Hindlimb muscle (tissue), 1 donor: ENCODE results near the gene SPIRE1. TPM values are rescaled to one million over a fixed set of nuclear protein-coding genes. Genes with fewer than 3 reads are reported as not detected.
"Not testable (repeated sequence)": the region's sequence is repeated elsewhere in the genome, so short reads cannot be mapped to it uniquely, and the experiment has no call there.

ENCODE experiments used
- DNase-seq: peaks from one replicate; pipeline ENCODE4 v3.0.0-alpha.2; 2013
- polyA plus RNA-seq: library from polyadenylated mRNA; unstranded; fragments of 120-200 nt; gene quantifications from one replicate; pipeline ENCODE4 v1.2.1, GENCODE V29; 2013; ENCODE audit not compliant: insufficient read length

The SPIRE1 gene
- polyA plus RNA-seq, 1 donor = 15.1 TPM

DNA sequence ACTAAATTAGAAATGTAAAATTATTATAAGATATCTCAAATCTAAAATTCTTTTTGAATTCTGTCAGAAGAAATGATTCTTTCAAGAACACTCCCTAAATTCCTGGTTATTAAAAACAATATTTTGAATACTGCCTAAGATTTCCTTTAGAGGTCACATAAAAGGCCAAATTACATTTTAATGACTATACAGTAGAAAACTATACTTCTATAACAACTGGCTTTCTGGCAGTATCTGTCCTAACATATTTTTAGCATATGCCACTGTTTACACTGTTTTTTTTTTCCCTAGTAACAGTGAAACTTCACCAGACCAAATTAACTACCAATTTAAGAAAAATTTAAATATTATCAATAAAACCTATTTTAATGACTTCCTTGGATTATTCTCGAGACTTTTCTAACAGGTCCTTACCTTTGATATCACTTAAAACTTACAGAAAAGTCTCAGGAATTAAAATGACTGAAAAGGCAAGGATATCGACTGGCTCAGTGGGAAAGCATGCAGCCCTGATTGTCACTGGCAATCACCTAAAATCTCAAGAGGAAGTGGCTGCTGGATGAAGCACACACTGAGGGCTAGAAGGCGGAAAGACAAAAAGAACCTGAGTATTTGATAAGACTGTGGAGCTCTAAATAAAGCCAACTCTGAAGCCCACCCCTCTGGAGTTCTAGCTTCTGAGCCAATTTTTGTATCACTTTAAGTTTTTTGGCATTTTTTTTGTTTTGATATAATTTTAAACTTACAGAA, 59.6 kb downstream of the SPIRE1 start:
- no peak for DNase-seq

DNA sequence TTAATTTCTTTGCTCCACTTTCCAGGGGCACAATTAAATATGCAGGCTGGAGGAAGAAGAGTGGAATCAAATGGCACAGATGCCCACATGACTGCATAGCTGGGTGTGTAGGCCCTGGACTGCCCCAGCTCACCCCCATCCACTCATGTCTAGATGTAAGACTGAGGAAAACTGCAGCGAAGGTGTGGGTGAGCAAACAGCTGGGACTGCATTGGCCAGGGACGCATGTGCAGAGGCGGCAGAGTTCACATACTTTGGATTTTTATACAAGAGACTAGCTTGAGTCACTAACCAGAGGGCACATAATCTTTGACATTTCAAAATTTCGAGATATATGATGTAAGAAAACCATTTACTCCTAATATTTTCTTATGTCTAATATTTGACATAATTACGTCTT, 60.1 kb downstream of the SPIRE1 start:
- DNase-seq = no peak

DNA sequence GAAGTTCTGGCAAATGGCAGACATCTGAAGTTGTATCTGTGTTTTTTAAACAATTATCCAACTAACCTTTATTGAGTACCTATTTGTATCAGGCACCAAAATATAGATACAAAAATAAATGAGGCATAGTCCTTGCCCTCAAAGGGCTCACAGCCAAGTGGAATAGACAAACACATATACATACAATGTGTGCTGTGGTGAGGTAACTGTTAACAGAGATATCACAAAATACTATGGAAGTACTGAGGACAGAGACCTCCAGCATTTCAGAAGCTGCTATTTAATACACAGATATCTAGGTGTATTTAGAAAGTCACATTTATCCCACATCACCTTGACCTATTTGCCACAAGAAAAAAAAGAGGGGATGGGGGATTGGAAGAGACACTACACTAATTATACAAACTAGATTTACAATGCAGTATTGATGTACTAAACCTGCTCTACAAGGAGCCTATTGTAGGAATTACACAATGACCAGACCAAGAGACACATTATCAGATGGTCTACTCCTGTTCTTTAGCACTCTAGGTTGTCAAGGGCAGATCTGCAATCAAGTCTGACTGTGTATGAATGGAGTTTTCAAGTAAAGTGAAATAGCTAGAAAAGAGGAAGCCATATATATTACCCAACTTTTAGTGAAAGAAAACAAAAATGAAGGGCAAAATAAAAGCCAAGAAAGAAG, 62.2 kb downstream of the SPIRE1 start:
- no peak for DNase-seq

DNA sequence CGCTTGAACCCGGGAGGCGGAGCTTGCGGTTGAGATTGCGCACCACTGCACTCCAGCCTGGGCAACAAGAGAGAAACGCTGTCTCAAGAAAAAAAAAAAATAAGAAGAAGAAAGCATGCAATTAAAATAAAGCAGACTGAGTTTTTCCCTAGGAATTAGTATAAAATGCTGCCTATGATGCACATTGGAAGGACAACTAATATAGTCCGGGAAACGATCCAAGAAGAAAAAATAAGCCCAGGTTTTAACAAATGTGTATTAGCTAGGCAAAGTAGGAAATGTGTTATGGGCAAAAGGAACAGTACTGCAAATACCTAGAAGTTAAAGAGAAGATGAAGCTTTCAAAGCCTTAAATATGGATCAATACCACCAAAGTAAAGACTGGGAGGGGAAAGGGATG, 64.0 kb downstream of the SPIRE1 start:
- peak; percentile 19 for DNase-seq

DNA sequence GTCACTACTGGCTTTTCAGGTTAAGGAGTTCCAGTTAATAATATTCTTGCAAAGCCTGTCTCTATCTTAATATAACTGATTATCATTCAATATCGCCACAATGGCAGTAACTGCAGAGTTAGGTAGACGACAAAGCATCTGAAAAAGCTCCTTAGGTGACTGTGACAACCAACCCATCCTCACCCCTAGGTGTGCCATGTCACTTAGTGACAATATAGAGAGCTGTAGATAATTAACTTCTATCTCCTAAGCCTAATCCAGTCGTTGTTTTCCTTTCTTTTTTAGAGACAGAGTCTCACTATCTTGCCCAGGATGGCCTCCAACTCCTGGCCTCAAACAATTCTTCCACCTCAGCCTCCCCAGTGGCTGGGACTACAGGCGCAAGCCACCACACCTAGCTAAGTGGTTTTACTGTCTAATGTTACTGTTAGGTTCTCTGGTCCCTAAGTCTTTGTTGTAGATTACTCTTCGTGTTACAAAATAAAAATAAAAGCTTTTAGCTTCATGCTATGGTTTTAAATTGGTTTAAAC, 65.2 kb downstream of the SPIRE1 start:
- no peak for DNase-seq

DNA sequence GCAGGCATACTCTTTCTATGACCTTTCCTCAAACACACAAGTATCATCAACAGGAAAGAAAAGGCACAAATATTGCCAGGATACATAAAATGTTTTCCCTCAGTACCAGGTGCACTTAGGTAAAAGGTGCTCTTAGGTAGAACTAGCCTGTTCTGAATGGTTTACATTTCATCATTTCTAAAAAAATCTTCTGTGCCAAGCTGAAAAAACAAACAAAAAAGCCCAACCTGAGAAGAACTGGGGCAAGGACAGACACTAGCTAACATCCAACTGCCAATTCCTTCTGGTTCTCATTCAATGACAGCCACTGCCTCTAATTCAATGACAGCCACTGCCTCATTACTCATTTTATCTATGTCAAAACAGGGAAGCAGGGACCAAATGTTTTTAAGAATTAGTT, 68.5 kb downstream of the SPIRE1 start:
- DNase-seq = no peak

DNA sequence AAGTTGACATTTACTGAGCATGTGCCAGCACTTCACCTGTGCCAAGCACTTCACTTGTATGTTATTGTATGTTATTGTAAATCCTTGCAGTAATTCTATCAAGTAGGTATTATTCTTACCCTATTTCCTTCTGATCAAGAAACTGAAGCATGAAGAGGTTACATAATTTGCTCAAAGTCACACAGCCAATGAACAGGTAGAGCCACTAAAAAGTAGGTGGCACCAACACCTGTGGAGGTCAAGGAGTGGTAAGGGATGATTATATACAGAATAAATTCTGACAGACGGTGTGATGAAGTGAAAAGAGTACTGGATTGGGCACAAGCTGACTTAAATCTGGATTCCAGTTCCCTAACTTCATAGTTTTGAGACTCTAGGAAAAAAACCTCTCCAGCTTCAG, 71.0 kb downstream of the SPIRE1 start:
- no peak for DNase-seq

DNA sequence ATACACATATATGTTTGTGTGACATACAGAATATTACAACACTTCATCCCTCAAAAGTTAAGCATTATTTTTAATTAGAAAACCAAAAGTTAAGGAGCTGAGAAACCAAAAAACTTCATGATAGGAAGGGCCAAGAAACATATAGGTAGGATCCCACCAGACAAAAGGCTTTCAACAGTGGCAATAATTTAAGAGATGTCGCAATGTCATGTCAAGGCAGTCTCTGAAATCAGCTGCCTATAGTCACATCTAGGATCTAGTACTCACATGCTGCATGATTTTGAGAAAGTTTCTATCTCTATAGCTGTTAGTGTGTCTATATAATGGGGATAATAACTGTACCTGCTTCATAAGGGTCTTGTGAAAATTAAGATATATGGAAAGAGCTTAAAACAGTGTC, 72.7 kb downstream of the SPIRE1 start:
- no peak for DNase-seq

DNA sequence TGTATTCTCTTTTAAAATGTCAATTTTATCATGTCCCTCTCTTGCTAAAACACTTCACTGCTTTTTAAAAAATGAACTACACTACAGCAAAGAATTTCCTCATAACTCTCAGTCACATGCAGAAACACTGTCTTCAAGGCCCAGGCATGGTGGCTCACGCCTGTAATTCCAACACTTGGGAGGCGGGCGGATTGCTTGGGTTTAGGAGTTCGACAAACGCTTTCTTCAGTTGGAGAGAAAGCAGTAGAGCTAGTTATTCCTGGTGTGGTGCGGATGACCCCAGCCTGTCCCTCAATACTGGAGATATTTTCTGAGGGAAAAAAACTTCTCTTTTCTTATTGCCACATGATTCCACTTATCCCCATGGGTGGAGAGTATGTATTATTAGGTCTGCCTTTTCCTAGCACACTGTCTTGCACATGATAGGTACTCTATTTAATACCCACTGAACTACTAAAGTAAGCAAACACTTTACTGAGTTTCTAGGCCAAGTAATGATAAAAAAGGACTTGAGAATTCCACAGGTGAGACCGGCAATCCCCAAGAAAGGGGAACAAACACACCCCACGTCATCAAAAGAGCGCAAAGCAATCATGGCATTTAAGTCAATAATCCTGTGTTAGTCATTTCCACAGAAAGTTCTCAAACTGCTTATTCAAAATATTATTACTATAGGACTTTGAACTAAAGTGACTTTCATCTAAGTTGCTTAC, 77.1 kb downstream of the SPIRE1 start:
- no peak for DNase-seq

DNA sequence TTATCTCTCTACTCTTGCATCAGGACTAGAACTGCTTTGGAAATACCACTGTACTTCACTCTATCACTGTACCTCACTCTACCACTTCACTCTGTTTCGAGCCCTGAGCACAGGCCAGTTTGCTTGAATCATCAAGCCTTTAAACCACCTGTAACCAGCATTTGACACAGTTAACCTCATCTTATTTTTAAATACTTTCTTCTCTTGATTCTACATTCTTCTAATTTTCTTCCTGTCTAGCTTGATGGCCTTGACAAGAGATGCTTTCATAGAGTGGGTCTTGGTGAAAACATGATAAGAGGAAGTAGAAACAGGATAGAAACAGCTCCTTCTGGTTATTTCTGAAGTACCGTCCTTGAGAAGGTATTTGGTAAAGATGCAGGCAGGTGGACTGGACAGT, 78.1 kb downstream of the SPIRE1 start:
- no peak for DNase-seq

DNA sequence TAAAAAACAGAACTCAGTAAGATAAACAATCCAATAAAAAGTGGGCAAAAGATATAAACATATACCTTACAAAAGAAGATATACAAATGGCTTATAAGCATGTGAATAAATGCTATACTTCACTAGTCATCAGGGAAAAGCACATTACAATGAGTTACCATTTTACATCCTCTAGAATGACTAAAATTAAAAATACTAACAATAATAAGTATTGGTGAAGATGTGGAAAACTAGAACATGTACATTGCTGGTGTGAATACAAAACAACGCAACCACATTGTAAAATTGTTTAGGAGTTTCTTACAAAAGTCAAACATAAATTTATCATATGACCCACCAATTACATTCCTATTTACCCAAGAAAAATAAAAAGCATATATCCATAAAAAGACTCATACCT, 80.1 kb downstream of the SPIRE1 start:
- DNase-seq = no peak

DNA sequence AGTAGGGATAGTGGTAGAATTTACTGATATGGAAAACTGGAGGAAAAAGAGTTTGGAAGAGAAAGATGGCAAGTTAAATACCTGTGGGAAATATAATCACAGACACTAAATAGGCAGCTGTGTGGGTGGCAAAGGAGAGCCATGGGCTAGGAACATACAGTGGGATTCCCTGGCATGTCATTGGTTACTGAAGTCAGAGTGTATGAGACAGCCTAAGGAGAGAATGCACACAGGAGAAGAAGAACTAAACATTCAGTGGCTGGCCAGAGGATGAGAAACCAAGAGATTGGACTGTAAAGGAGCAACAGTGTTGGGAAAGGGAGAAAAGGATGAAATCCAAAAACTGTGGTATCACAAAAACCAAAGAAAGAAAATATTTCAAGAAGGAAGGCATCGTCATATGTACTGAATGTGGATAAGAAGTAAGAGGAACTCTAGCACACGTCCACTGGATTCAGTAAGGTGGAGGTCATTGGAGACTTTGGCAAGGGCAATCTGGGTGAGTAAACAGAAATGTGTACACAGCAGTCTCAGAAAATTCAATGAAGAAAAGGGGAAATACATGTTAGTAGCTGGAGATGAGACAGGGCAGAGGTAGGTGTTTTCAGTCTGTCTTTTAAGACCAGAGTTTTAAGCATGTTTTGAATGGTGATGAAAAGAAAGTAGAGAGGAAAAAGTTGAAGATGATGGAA, 83.3 kb downstream of the SPIRE1 start:
- DNase-seq = no peak

DNA sequence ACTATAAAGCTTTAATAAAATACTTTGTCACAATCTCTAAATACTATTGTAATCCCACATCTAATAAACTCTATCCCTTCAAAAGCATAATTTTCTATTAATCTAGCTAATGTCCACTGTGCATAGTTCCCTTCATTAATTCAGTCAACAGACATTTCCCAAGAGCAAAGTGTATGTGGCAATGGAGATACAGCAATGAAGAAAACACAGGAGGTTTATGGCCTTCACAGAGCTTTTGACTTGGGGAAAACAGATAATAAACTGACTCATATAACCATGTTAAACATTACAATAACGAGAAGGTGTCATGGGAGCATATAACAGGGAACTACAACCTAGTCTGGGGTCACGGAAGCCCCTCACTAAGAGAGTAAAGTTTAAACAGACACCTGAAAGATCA, 86.3 kb downstream of the SPIRE1 start:
- DNase-seq = no peak

DNA sequence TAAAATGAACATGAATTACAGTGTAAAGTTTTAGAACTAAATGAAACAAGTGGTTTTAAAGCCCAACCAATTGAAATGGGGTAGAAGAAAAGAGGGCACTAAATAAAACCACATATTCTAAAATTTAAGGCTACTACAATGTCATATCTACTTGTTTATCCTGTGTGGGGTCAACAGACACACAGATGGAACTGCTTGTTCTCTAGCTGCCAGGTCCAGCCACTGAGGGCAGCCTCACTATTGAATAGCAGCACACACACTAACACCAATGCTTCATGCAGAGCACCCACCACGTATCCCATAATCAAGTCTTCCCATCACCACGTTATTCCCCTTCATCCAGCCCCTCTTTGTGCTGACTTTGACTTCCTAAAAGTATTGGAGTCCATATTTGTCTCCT, 88.1 kb downstream of the SPIRE1 start:
- DNase-seq = no peak

DNA sequence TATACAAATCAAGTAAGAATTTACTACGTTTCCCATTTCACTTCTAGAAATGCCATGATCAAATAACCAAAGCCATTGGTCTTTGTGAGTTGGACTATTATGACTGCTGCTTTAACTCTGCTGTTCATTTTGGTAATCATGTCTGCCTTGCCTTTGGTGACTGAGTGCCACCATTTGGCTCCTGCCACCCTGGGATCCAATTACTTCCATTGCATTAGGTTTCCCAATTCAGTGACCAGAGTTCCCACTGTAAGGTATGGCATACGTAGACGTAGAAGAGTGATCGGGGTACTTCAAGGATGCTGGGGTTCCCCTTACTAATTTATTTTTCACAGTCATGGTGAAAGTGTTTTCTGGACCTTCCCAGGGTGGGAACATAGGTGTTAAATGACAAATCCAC, 90.1 kb downstream of the SPIRE1 start:
- DNase-seq = no peak

DNA sequence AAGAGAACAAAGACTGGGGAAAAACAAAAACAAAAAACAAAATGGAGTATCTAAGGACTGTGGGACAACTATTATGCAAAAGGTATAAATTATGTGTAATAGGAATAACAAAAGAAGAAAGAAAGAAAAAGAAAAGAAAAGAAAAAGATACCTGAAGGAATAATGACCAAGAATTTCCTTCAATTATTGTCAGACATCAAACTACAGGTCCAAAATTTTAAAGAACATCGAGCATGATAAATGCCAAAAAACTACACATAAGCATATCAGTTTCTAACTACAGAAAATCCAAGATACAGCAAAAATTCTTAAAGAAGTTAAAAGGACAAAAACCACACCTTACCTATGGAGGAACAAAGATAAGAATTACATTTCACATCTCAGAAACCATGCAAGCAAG, 93.0 kb downstream of the SPIRE1 start:
- no peak for DNase-seq

DNA sequence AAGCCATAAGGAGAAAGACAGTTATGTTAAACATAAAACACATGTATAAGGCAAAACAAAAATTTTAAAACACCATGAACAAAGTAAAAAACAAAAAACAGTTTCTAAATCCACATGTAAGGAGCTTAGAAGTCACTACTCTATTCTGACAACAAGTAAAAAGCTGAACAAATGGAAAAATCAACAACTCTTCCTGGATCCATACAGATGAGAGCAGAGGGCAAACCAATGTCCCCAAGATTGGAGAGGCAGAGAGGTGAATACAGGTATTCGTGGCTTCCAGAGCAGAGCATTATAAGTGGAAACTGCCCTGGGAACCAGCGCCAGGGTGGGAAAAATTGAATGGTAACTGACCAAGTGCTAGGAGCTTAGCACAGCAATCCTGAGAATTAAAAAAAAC, 93.5 kb downstream of the SPIRE1 start:
- DNase-seq = no peak

DNA sequence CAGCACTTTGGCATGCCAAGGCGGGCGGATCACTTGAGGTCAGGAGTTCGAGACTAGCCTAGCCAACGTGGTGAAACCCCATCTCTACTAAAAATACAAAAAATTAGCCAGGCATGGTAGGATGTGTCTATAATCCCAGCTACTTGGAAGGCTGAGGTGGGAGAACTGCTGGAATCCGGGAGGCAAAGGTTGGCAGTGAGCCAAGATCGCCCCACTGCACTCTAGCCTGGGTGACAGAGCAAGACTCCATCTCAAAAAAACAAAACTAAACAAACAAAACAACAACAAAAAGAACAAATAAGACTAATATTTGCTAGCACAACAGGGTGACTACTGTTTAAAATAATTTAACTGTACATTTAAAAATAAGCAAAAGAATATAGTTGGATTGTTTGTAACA, 97.3 kb downstream of the SPIRE1 start:
- not testable (repeated sequence) for DNase-seq

DNA sequence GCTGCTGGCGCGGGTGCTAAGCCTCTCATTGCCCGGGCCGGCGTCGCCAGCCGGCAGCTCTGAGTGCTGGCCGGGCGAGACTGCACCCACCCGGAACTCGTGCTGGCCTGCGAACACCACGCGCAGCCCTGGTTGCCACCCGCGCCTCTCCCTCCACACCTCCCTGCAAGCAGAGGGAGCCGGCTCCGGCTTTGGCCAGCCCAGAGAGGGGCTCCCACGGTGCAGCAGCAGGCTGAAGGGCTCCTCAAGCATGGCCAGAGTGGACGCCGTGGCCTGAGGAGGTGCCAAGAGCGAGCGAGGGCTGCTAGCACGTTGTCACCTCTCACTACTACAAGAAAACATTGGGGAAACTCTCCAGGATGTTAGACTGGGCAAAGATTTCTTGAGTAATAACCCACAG, 98.6 kb downstream of the SPIRE1 start:
- DNase-seq = no peak

DNA sequence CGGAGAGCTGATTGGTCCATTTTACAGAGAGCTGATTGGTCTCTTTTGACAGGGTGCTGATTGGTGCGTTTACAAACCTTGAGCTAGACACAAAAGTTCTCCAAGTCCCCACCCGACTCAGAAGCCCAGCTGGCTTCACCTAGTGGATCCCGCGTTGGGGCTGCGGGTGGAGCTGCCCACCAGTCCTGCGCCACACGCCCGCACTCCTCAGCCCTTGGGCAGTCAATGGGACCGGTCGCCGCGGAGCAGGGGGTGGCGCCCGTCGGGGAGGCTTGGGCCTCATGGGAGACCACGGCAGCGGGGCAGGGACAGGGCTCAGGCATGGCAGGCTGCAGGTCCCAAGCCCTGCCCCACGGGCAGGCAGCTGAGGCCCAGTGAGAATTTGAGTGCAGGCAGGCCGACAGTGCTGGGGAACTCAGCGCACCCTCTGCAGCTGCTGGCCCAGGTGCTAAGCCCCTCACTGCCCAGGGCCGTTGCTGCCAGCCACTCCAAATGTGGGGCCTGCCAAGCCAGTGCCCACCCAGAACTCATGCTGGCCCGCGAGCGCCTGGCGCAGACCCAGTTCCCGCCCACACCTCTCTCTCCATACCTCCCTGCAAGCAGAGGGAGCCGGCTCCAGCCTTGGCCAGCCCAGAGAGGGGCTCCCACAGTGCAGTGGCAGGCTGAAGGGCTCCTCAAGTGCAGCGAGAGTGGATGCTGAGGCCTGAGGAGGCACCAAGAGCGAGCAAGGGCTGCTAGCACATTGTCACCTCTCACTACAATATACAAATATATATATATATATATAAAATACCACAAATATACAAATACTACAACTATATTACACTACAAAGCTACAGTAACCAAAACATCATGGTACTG, 100.7 kb downstream of the SPIRE1 start:
- DNase-seq = no peak

DNA sequence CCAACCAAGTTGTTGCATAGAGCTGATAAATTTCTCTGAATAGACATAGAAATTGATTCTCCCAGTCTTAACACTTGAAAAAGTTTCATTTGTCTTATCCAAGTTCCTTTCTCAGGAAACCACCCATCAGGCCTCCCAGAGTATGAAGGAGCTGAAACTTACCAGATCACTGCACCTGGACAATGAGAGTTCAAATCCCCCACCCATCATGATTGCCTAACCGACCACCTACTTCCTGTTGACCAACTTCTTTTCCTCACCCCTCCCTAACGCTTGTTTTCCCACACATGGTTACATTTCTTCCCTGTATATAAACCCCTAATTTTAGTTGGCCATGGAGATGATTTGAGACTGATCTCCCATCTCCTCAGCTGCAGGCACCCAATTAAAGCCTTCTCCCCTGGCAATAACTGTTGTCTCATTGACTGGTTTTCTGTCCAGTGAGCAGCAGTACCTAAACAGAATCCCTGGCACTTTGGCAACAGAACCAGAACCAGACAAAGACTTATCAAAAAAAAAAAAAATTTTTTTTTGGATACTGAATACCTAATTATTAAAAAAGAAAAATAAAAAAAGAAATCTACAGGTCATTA, 103.0 kb downstream of the SPIRE1 start:
- DNase-seq = no peak

DNA sequence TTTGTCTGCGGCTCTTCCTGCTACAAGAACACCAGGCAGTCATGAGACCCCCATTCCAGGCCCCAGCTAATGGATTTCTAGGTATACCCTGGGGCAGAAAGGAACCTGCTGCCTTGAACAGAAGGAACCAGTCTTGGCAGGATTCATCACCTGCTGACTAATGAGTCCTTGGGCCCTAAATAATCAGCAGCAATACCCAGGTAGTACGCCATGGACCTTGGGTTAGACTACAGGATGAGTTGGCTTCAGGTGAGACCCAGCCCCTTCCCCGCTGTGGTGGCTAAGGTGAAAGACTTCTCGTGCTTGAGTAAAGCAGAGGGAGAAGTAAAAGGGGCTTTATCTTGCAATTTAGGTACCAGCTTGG, 105.0 kb downstream of the SPIRE1 start:
- no peak for DNase-seq
